Activated T-cell treated with anti-CD3 and anti-CD28 coated beads, Interleukin-2, amount 50 U/mL, for 72 hours (primary cell): ENCODE results near the gene NDUFS2. TPM values are rescaled to one million over a fixed set of nuclear protein-coding genes. Genes with fewer than 3 reads are reported as not detected.

ENCODE experiments used
- ATAC-seq, 2 donors: fragments of 150-1000 bp; cut with Tn5 transposase; replicated peaks in 1 of 2; 2 replicates each; pipeline ENCODE4 v1.10.0; 2021; ENCODE audit warnings: moderate library complexity in 2 of 2, mild to moderate bottlenecking in 1 of 2
- DNase-seq, 2 donors: peaks; one replicate each; pipeline ENCODE4 v3.0.0; 2021 to 2022; ENCODE audit warnings: mixed read lengths in 1 of 2
- H3K27ac Mint-ChIP-seq: one replicate; pipeline ENCODE4 v1.8.0; 2022; ENCODE audit warnings: mild to moderate bottlenecking, moderate library complexity, mixed read lengths
- H3K27me3 Mint-ChIP-seq: one replicate; pipeline ENCODE4 v1.8.0; 2022; ENCODE audit warnings: low read depth, mixed read lengths
- H3K36me3 Mint-ChIP-seq, 2 donors: one replicate each; pipeline ENCODE4 v1.8.0; 2022; ENCODE audit warnings: mixed read lengths in 2 of 2, mild to moderate bottlenecking in 1 of 2; ENCODE audit not compliant: insufficient read depth in 2 of 2
- H3K4me1 Mint-ChIP-seq: one replicate; pipeline ENCODE4 v1.8.0; 2022; ENCODE audit warnings: low read depth, mixed read lengths
- H3K4me3 Mint-ChIP-seq, 2 donors: one replicate each; pipeline ENCODE4 v1.8.0; 2022; ENCODE audit warnings: mild to moderate bottlenecking in 2 of 2, mixed read lengths in 2 of 2, moderate library complexity in 2 of 2
- H3K9me3 Mint-ChIP-seq, 2 donors: one replicate each; pipeline ENCODE4 v1.8.0; 2022; ENCODE audit warnings: mixed read lengths in 2 of 2
- total RNA-seq, 2 donors: library from RNA; stranded (reverse); gene quantifications; one replicate each; pipeline ENCODE4 v1.2.3, GENCODE V29; 2022

Gene NDUFS2
- total RNA-seq, 2 donors from 2014 or later = 108 to 114 TPM

DNA sequence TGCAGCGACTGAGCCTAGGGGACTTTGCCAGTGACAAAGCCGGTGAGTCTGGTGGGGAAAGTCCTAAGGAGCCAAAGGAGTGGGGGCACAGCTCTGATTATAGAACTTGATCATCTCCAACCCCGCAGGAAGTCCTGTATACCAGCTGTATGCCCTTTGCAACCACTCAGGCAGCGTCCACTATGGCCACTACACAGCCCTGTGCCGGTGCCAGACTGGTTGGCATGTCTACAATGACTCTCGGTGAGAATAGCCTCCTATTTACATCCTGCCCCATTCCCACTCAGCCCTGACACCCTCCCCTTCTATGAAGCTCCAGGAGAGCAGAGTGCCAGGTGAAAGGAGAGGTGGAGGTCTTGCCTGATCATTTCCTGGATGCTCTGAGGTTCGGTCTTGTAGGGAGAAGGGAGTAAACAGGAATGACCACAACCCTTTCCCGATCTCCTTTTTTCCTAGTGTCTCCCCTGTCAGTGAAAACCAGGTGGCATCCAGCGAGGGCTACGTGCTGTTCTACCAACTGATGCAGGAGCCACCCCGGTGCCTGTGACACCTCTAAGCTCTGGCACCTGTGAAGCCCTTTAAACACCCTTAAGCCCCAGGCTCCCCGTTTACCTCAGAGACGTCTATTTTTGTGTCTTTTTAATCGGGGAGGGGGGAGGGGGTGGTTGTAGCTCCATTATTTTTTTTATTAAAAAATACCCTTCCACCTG lies 37.1 kb upstream of the NDUFS2 start:
- Mint-ChIP-seq H3K27ac (peak overlapping the region; percentile 35), H3K36me3 (peaks cover 0 to 13% of the 10 kb centered on the region in 2 donors), H3K4me1 (peaks cover 67% of the 10 kb centered on the region), H3K4me3 (peak overlapping the region; percentile 49 to 92), H3K9me3 (no peaks in the 10 kb centered on the region), H3K27me3 (no peaks in the 10 kb centered on the region)
- DNase-seq = no peak
- no peak for ATAC-seq

DNA sequence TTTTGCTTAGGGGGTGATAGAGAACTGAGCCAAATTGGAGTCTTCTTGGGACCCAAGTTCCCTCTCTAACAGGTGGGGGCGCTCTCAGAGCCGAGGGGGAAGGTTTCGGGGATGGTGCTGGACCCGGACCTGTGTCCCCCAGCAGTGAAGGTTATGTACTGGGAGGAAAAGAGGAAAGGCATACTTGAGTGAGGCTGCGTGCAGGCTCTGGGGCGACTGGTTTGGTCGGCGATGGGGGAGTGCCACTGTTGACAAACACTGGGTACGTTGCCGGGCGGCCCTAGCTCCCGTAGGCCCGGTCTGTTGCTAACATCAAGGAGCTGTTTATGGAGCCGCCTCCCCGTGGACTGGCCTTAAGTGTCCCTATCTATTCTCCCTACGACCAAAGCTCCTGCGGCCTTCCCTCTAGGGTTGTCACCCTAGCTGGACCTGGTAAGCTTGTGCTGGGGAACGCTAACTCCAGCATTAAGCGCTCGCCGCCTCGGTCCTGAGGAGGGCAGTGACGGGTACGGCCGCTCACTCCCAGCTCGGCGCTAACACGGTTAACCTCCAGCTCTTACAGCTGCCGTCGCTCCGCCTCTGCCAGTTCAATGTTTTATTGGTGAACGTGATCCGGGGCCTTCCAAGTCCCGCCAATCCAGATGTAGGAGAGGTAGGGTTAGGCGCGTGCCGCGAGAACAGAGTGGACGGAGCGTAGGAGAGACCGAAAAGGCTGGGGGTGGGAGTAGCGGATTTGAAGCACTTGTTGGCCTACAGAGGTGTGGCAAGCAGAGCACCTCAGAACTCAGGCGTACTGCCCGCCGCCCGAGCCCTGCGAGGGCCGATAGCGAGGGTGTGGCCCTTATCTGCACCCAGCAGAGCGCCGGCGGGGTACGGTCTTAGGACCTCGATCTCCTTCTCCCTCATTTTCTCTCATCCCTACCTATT lies 36.2 kb upstream of the NDUFS2 start, which contains the start of gene PPOX:
PPOX (plus strand) TSS at position 685 of the 927 bp plus-strand sequence. CDS start 422 bp downstream, outside the sequence.
- DNase-seq = peak; percentile 93 to 97
- ATAC-seq = peak; percentile 95
- Mint-ChIP-seq H3K27ac (peak within 1 kb of the TSS; percentile 92), H3K9me3 (no peaks in the 10 kb centered on the region), H3K4me3 (peak within 1 kb of the TSS; percentile 92 to 96), H3K4me1 (peaks cover 58% of the 10 kb centered on the region), H3K36me3 (peaks cover 0 to 13% of the 10 kb centered on the region in 2 donors), H3K27me3 (no peaks in the 10 kb centered on the region)

DNA sequence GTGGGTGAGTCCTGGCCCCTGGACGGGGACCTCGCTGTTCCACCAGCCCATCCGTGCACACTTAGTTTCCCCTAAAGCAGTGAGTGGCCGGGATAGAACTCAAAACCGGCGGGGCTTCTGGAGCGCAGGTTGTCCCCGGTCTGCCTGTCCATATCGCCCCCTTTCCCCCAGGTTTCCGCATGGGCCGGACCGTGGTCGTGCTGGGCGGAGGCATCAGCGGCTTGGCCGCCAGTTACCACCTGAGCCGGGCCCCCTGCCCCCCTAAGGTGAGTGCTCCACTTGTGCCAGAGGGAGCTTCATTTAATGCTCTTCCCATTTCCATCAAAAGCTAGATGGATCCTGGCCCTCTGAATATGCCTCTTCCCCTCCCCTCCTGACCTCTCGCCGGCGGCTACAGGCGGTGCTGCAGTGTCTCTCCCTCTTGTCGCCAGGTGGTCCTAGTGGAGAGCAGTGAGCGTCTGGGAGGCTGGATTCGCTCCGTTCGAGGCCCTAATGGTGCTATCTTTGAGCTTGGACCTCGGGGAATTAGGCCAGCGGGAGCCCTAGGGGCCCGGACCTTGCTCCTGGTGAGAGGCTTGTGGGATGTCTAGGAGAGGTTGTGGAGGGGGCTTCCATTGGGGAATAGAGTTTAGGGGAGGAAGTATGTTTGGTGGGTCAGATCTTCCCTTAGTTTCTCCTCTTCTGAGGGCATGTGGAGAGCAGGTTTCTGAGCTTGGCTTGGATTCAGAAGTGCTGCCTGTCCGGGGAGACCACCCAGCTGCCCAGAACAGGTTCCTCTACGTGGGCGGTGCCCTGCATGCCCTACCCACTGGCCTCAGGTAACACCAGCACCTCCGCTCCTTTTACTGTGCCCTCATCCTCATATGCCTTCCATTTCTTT lies 35.3 kb upstream of the NDUFS2 start:
- peak in 1 of 2 donors; percentile 2 for ATAC-seq

DNA sequence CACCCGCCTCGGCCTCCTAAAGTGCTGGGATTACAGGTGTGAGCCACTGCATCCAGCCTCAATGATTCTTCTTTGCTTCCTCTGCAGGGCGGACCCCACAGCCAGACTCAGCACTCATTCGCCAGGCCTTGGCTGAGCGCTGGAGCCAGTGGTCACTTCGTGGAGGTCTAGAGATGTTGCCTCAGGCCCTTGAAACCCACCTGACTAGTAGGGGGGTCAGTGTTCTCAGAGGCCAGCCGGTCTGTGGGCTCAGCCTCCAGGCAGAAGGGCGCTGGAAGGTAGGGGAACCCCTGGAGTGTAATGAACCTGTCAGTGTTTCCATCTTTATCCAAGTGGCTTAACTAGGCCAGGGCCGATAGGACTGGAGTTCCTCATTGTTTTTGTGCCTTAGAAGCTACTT lies 33.3 kb upstream of the NDUFS2 start:
- Mint-ChIP-seq H3K4me3 (peak overlapping the region in 1 of 2 donors; percentile 27), H3K27ac (no peak overlapping the region), H3K4me1 (peaks cover 45% of the 10 kb centered on the region), H3K9me3 (no peaks in the 10 kb centered on the region), H3K27me3 (no peaks in the 10 kb centered on the region), H3K36me3 (peaks cover 5 to 23% of the 10 kb centered on the region in 2 donors)
- DNase-seq (no peak), ATAC-seq (no peak)

More for the DNA sequence above, 35.3 kb upstream of the NDUFS2 start:
- Mint-ChIP-seq H3K36me3 (peaks cover 2 to 14% of the 10 kb centered on the region in 2 donors), H3K9me3 (no peaks in the 10 kb centered on the region), H3K4me1 (peaks cover 50% of the 10 kb centered on the region), H3K27ac (peak overlapping the region; percentile 92), H3K4me3 (peak overlapping the region; percentile 92 to 96), H3K27me3 (no peaks in the 10 kb centered on the region)
- DNase-seq = no peak

DNA sequence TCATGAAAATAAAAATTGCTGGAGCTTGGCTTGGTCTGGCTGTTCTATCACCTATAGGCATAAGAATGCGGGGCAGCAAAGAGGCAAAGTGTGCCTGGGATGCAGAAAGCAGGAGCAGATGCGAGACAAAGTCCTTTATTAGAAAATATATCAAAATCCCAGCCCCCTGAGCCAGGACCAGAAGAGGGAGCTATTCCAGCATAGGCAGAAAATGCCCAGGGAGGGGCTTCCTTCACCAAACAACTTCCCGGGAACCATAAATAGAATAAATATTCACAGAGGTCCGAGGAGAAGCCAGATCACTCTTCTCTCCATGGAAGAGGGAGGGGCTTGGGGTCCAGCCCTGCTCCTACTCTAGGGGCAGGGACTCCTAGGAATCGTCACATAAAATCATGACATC lies 31.0 kb upstream of the NDUFS2 start:
- Mint-ChIP-seq H3K36me3 (peaks cover 8 to 35% of the 10 kb centered on the region in 2 donors), H3K27ac (peak overlapping the region; percentile 68), H3K9me3 (no peaks in the 10 kb centered on the region), H3K27me3 (no peaks in the 10 kb centered on the region), H3K4me1 (peaks cover 57% of the 10 kb centered on the region), H3K4me3 (no peak overlapping the region)
- ATAC-seq = no peak
- DNase-seq = no peak

DNA sequence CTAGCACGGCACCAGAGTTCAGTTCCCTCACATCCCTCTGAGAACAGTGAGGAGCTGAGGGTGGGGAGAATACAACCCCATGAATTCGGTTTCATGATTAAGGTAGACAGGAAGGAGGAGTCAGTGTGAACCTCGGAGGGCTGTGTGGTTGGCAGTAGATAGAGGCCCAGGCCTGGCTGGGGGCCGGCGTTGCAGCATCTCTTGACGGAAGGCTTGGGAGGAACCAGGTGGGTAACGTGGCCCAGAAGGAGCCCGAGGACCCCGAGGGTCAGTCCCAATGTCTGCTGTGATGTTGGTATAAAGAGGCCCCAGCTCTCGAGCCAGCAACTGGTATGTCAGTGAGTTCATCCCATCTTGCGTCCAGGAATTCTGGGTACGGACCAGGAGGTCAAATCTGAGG lies 30.5 kb upstream of the NDUFS2 start:
- Mint-ChIP-seq H3K4me3 (no peak overlapping the region), H3K9me3 (no peaks in the 10 kb centered on the region), H3K36me3 (peaks cover 9 to 35% of the 10 kb centered on the region in 2 donors), H3K27me3 (no peaks in the 10 kb centered on the region), H3K4me1 (peaks cover 58% of the 10 kb centered on the region), H3K27ac (peak overlapping the region; percentile 79)
- no peak for ATAC-seq
- DNase-seq = no peak

DNA sequence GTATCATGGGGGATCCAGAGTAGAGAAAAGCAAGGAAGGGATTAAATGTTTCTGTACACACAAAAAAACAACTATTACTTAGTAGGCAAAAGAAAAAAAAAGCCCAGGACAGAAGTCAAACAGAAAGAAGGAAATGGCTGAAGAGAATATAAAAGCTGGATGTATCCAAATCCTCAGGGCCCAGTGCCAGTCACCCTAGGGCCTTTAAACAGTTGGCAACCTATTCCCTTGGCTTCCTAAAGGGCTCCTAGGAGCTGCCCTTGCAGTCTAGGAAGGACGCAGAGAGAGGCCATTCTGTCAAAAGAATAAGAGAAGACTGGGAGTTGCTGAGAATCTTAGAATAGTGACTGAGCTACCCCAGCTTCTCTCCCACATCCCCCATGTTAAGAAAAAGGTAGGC lies 29.8 kb upstream of the NDUFS2 start:
- DNase-seq (no peak), ATAC-seq (no peak)
- H3K4me1 Mint-ChIP-seq = peaks cover 53% of the 10 kb centered on the region
- H3K27ac Mint-ChIP-seq = peak overlapping the region; percentile 79
- H3K27me3 Mint-ChIP-seq = no peaks in the 10 kb centered on the region
- H3K9me3 Mint-ChIP-seq = no peaks in the 10 kb centered on the region
- peaks cover 11 to 33% of the 10 kb centered on the region in 2 donors for H3K36me3 Mint-ChIP-seq
- no peak overlapping the region for H3K4me3 Mint-ChIP-seq

DNA sequence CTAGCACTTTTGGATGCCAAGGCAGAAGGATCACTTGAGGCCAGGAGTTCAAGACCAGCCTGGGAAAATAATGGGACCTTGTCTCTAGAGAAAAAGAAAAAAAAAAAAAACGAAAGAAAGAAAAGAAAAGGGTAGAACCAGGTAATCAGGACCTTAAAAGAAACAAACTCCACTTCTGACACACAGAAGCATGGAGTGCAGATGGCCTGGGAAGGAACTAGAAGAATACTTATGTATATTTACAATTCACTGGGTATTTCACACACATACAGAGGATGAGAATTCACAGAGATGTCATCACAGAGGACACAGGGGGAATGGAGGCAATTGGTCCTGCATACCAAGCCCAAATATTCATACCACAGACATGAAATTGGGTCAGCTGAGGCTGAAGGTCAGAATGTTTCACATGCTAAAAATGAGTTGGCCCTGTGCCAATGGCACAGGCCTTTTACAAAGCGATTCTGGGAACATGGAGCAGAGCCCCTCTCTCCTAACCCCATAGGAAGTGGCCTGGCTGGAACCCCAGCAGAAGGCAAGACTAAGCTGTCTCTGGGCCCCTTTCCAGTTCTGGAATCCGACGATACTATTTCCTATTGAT lies 29.3 kb upstream of the NDUFS2 start:
- H3K27ac Mint-ChIP-seq = peak overlapping the region; percentile 79

DNA sequence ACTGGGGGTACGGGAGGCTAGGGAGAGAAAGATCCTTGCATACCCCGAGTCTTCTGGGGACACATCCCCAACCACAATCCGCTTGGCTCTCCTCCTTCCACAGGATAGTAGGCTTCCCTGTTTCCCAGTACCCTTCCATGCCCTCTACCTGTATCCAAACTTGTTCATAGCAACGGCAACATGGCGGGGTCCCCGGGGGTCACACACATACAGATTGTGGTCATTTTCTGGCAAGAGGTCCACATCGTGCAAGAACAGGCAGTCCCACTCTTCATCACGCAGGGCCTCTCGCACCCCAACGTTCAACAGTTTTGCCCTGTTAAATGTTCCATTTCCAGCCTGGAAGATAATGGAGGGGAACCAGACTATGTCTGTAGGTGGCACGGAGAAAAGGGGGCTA lies 28.5 kb upstream of the NDUFS2 start:
- H3K27me3 Mint-ChIP-seq = no peaks in the 10 kb centered on the region
- no peak overlapping the region for H3K27ac Mint-ChIP-seq
- no peaks in the 10 kb centered on the region for H3K9me3 Mint-ChIP-seq
- peaks cover 11 to 33% of the 10 kb centered on the region in 2 donors for H3K36me3 Mint-ChIP-seq
- H3K4me3 Mint-ChIP-seq = no peak overlapping the region
- peaks cover 54% of the 10 kb centered on the region for H3K4me1 Mint-ChIP-seq
- DNase-seq = no peak
- ATAC-seq = no peak

More for the DNA sequence above, 29.3 kb upstream of the NDUFS2 start:
- Mint-ChIP-seq H3K9me3 (no peaks in the 10 kb centered on the region), H3K36me3 (peaks cover 11 to 33% of the 10 kb centered on the region in 2 donors), H3K4me1 (peaks cover 53% of the 10 kb centered on the region), H3K27me3 (no peaks in the 10 kb centered on the region), H3K4me3 (no peak overlapping the region)
- ATAC-seq (no peak), DNase-seq (no peak)

DNA sequence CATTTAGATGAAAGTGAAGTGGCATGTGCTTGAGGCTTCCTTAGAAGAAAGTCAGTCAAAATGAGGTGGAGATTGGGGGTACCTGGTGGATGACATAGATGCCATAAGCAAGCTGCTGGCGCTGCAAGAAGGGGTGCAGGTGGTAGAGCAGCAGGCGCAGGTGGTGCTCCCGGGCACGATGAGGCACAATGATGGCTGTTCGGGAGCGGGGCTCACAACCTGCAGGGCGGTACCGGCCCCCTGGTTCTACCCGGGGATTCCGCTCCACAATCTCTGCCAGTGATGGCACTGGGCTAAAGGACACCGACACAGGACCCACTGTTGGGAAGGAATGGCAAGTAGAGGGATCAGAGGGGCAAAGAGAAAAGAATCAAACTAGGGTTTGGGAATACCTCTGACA lies 27.3 kb upstream of the NDUFS2 start:
- H3K4me3 Mint-ChIP-seq = peak overlapping the region in 1 of 2 donors; percentile 18
- no peaks in the 10 kb centered on the region for H3K9me3 Mint-ChIP-seq
- H3K36me3 Mint-ChIP-seq = peaks cover 11 to 33% of the 10 kb centered on the region in 2 donors
- peaks cover 55% of the 10 kb centered on the region for H3K4me1 Mint-ChIP-seq
- H3K27ac Mint-ChIP-seq = peak overlapping the region; percentile 25
- no peaks in the 10 kb centered on the region for H3K27me3 Mint-ChIP-seq
- DNase-seq (no peak), ATAC-seq (no peak)

DNA sequence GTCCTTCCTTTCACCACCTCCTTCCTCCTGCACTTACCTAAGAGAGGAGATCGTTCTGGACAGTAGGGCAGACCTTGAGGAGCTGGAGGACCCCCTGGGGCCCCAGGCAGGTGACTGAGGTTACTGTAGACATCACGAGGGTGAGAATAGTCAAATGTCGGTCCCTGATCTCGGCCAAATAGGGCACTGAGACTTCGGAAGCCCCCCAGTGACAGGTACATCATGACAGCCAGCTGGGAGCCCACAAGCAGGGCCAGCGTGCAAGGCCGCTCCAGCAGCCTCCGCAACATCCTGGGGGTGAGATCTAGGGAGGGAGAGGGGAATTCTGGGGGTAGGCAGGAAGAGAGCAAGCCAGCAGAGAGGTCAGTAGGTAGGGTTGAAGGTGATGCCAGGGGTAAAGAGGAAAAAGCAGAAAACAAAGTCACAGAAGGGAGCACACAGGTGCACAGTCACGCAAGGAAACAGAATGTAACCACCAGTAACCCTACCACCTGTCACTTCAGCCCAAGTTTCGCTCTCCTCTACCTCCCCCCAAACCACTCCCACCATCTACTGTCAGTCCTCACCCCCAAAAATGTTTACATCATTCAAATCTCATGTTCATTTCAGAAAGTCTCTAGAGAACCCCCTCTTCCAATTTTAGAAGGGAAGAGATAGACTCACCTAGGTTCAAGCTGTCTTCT lies 26.3 kb upstream of the NDUFS2 start:
- peak overlapping the region; percentile 94 for H3K27ac Mint-ChIP-seq

More for the DNA sequence above, 26.3 kb upstream of the NDUFS2 start:
- Mint-ChIP-seq H3K36me3 (peaks cover 11 to 33% of the 10 kb centered on the region in 2 donors), H3K27me3 (no peaks in the 10 kb centered on the region), H3K4me3 (peak overlapping the region; percentile 93 to 95), H3K9me3 (no peaks in the 10 kb centered on the region), H3K4me1 (peaks cover 65% of the 10 kb centered on the region)
- ATAC-seq (no peak), DNase-seq (no peak)
